HepG2 (cell line): ENCODE measurements around the gene MAGEB17. TPM values are rescaled to one million over a fixed set of nuclear protein-coding genes. Genes with fewer than 3 reads are reported as not detected.

Experiments used
- ATAC-seq: fragments of 200-7000 bp; cut with Tn5 transposase; 3 replicates; pipeline ENCODE4 v1.9.1; 2020; ENCODE audit warnings: mild to moderate bottlenecking, moderate library complexity
- BruUV-seq: library from RNA; stranded (reverse); fragments of 400-500 nt; replicated peaks from 2 replicates; lab custom pipeline; 2021; lab: Mats Ljungman, UMichigan
- CTCF ChIA-PET: fragments of 300-600 bp; formaldehyde crosslinking; extraction: SDS; loops from one replicate; lab custom pipeline; 2021; ENCODE audit warnings: low total read pairs, inconsistent platforms, low intra/inter-chr PET ratio; lab: Yijun Ruan, JAX
- POLR2A ChIA-PET: fragments of 350-600 bp; sonication (Branson Sonifier 250); formaldehyde crosslinking; loops from one replicate; lab custom pipeline; 2020; ENCODE audit warnings: antibody characterized with exemption, inconsistent platforms; lab: Yijun Ruan, JAX
- DNase-seq: peaks from one replicate; pipeline ENCODE4 v3.0.0-alpha.2; 2015; ENCODE audit warnings: low spot score
- FAIRE-seq: peaks from 3 replicates; lab custom pipeline; 2011; peaks lifted over from hg19 to GRCh38; lab: Jason Lieb, UNC
- H2AFZ ChIP-seq: one replicate; pipeline ENCODE4 v1.6.1; 2011; ENCODE audit warnings: low read length, inconsistent platforms
- H3K27ac ChIP-seq: fragments of 300-600 bp; 3 replicates; pipeline ENCODE4 v1.8.0; 2011; ENCODE audit warnings: mixed run types, mild to moderate bottlenecking, mixed read lengths, low read length, inconsistent platforms; ENCODE audit not compliant: insufficient read depth; ENCODE audit errors: extremely low read length
- H3K27me3 ChIP-seq, 2 experiments: fragments of 200-600 bp in 1 of 2; 2 replicates in 1 of 2; 3 replicates in 1 of 2; pipeline versions ENCODE4 v1.6.0 to v1.8.0; 2011; ENCODE audit warnings: low read length in 2 of 2, mild to moderate bottlenecking in 2 of 2, moderate library complexity in 2 of 2, inconsistent platforms in 1 of 2; ENCODE audit not compliant: insufficient read depth in 2 of 2, control insufficient read depth in 1 of 2
- H3K36me3 ChIP-seq, 2 experiments: fragments of 200-600 bp in 1 of 2; replicated peaks in 1 of 2; 2 replicates in 1 of 2; 3 replicates in 1 of 2; pipeline versions ENCODE4 v1.5.1 to v1.8.0; 2011; ENCODE audit warnings: low read length in 2 of 2, inconsistent platforms in 1 of 2; ENCODE audit not compliant: insufficient read depth in 2 of 2, control insufficient read depth in 1 of 2
- H3K4me1 ChIP-seq: 2 replicates; pipeline ENCODE4 v1.5.1; 2012; ENCODE audit warnings: low read length, inconsistent platforms; ENCODE audit not compliant: insufficient read depth
- H3K4me2 ChIP-seq: 2 replicates; pipeline ENCODE4 v1.6.0; 2011; ENCODE audit warnings: low read depth, low read length, inconsistent platforms
- H3K4me3 ChIP-seq, 3 experiments: fragments of 200-600 bp in 1 of 3; sonication (generic), shearing (Covaris generic) in 1 of 3; replicated peaks in 1 of 3; 2 replicates each; pipeline ENCODE4 v1.5.1; 2011 to 2016; ENCODE audit warnings: low read length in 3 of 3, inconsistent platforms in 2 of 3, low read depth in 2 of 3, mild to moderate bottlenecking in 2 of 3, control low read depth in 1 of 3, mixed read lengths in 1 of 3; ENCODE audit not compliant: insufficient read depth in 1 of 3
- H3K79me2 ChIP-seq: one replicate; pipeline ENCODE4 v1.6.1; 2011; ENCODE audit warnings: low read length, inconsistent platforms; ENCODE audit not compliant: insufficient read depth
- H3K9ac ChIP-seq: 2 replicates; pipeline ENCODE4 v1.6.0; 2011; ENCODE audit warnings: mild to moderate bottlenecking, low read depth, low read length, inconsistent platforms; ENCODE audit not compliant: insufficient read depth
- H3K9me3 ChIP-seq: 2 replicates; pipeline ENCODE4 v1.5.1; 2012; ENCODE audit warnings: mild to moderate bottlenecking, low read length
- H4K20me1 ChIP-seq: 2 replicates; pipeline ENCODE4 v1.6.0; 2011; ENCODE audit warnings: inconsistent platforms, mild to moderate bottlenecking, low read length, moderate library complexity; ENCODE audit not compliant: insufficient read depth
- AHR ChIP-seq: IDR thresholded peaks from 2 replicates; pipeline ENCODE4 v1.6.1; 2018; ENCODE audit warnings: missing genetic modification reagents, missing compliant biosample characterization
- MAF1 ChIP-seq: sonication (generic); formaldehyde crosslinking; IDR thresholded peaks from 2 replicates; pipeline ENCODE4 v1.5.0; 2020; ENCODE audit warnings: missing genetic modification reagents, borderline replicate concordance
- NR3C1 ChIP-seq: sonication (generic); formaldehyde crosslinking; IDR thresholded peaks from 2 replicates; pipeline ENCODE4 v1.4.0; 2020; ENCODE audit warnings: missing genetic modification reagents
- TCF12 ChIP-seq, 2 experiments: fragments of 450-650 bp in 1 of 2; sonication (generic) in 1 of 2; formaldehyde crosslinking in 1 of 2; IDR thresholded peaks; 2 replicates each; pipeline versions ENCODE4 v1.6.1 to v1.8.0; 2017 to 2022; ENCODE audit warnings: antibody characterized with exemption in 1 of 2, mild to moderate bottlenecking in 1 of 2, missing genetic modification reagents in 1 of 2, moderate library complexity in 1 of 2
- ZFP41 ChIP-seq: sonication (generic); formaldehyde crosslinking; IDR thresholded peaks from 2 replicates; pipeline ENCODE4 v1.4.0; 2020; ENCODE audit warnings: mild to moderate bottlenecking, missing genetic modification reagents, borderline replicate concordance
- ZFP82 ChIP-seq: sonication (generic); formaldehyde crosslinking; IDR thresholded peaks from 2 replicates; pipeline ENCODE4 v1.5.1; 2020; ENCODE audit warnings: mild to moderate bottlenecking, missing genetic modification reagents, borderline replicate concordance
- ZNF124 ChIP-seq: sonication (generic); formaldehyde crosslinking; IDR thresholded peaks from 2 replicates; pipeline ENCODE4 v1.4.0; 2020; ENCODE audit warnings: missing genetic modification reagents
- ZNF549 ChIP-seq: sonication (generic); formaldehyde crosslinking; IDR thresholded peaks from 2 replicates; pipeline ENCODE4 v1.5.0; 2020; ENCODE audit warnings: missing genetic modification reagents
- ZNF558 ChIP-seq: sonication (generic); formaldehyde crosslinking; IDR thresholded peaks from 2 replicates; pipeline ENCODE4 v1.9.0; 2022; ENCODE audit warnings: mild to moderate bottlenecking, missing genetic modification reagents, borderline replicate concordance
- WGBS: methylation state at CpG from one replicate; pipeline ENCODE4 v1.1.6; 2017; ENCODE audit warnings: low lambda C conversion rate; 5-methylcytosine and 5-hydroxymethylcytosine counted together
- in situ Hi-C: cut with HindIII; loops from 2 replicates; pipeline ENCODE4 v1.10.0; 2017; ENCODE audit warnings: low pct_unique_long_range_greater_than_20kb; ENCODE audit not compliant: extremely low pct_ligation_motif_present
- intact Hi-C: fragments of 100-400 bp; cut with micrococcal nuclease; formaldehyde crosslinking; loops from one replicate; pipeline ENCODE4 v1.10.0; 2022; ENCODE audit not compliant: unreplicated experiment
- polyA plus RNA-seq, 8 experiments: library from polyadenylated mRNA; depleted of rRNA in 3 of 8; stranded (reverse) in 7 of 8; unstranded in 1 of 8; fragments of >200 nt; fragmentation: Illumina TruSeq in 4 of 8; extraction: Trizol in 4 of 8; gene quantifications; 2 replicates each; pipeline versions ENCODE4 v1.2.1 to v1.2.3, GENCODE V29; 2011 to 2016; ENCODE audit warnings: low read depth in 4 of 8, missing spikeins in 1 of 8, mixed read lengths in 1 of 8; ENCODE audit not compliant: insufficient read depth in 1 of 8
- total RNA-seq, 5 experiments: library from RNA; depleted of rRNA; stranded (reverse); fragments of >200 nt; fragmentation: Illumina TruSeq; extraction: Trizol; gene quantifications; 2 replicates each; pipeline ENCODE4 v1.2.3, GENCODE V29; 2016; ENCODE audit warnings: low read depth in 1 of 5
- TF ChIP-seq, protein P1 (sequence below): sonication (generic); formaldehyde crosslinking; IDR thresholded peaks from 2 replicates; pipeline ENCODE4 v1.4.0; 2020; ENCODE audit warnings: mild to moderate bottlenecking, missing genetic modification reagents

MAGEB17 gene
- total and polyA plus RNA-seq, 2 of the 13 experiments (the other 11 are each of a cell fraction or from before 2014, with no cell fraction given) = not detected

GRCh38 chrX:16187024-16187760 lies 19.9 kb downstream of the MAGEB17 start:
- ChIA-PET CTCF (no interaction called here), POLR2A (no interaction called here)
- Histone ChIP-seq H3K79me2 (no peaks in the 10 kb centered on the region), H4K20me1 (no peaks in the 10 kb centered on the region), H3K27ac (no peak overlapping the region), H3K4me3 (no peak overlapping the region), H3K4me2 (no peak overlapping the region), H3K9ac (no peak overlapping the region), H3K9me3 (no peaks in the 10 kb centered on the region), H2AFZ (no peak overlapping the region), H3K36me3 (no peaks in the 10 kb centered on the region), H3K4me1 (no peaks in the 10 kb centered on the region), H3K27me3 (no peaks in the 10 kb centered on the region)
- no peak for FAIRE-seq
- no peak for ATAC-seq
- no peak for TF ChIP-seq TCF12 (IDR thresholded peaks at IDR 0.05)
- TF ChIP-seq TCF12 (CRISPR knock-in tag; IDR thresholded peaks at IDR 0.05) = no peak
- WGBS = 13% methylated on average over 4 of the region's 4 CpGs
- no TSS peak for BruUV-seq
- in situ Hi-C loops (no loop called here), intact Hi-C loops (no loop called here)
- DNase-seq = no peak

GRCh38 chrX:16188687-16189086 lies 21.4 kb downstream of the MAGEB17 start:
- no peaks in the 10 kb centered on the region for H3K79me2 ChIP-seq
- no peaks in the 10 kb centered on the region for H3K36me3 ChIP-seq
- in situ Hi-C loops = no loop called here
- H3K27ac ChIP-seq = no peak overlapping the region
- BruUV-seq = no TSS peak
- WGBS = 15% methylated on average over 1 of the region's 1 CpG
- no peak overlapping the region for H2AFZ ChIP-seq
- H3K9ac ChIP-seq = no peak overlapping the region
- H3K27me3 ChIP-seq = no peaks in the 10 kb centered on the region
- H3K9me3 ChIP-seq = no peaks in the 10 kb centered on the region
- H3K4me1 ChIP-seq = no peaks in the 10 kb centered on the region
- no peak for DNase-seq
- FAIRE-seq = no peak
- no peak for ATAC-seq
- H3K4me2 ChIP-seq = no peak overlapping the region
- H4K20me1 ChIP-seq = no peaks in the 10 kb centered on the region
- intact Hi-C loops = no loop called here
- no peak overlapping the region for H3K4me3 ChIP-seq
- ChIA-PET CTCF (no interaction called here), POLR2A (no interaction called here)
- TF ChIP-seq ZNF558 (CRISPR knock-in tag) = no peak
- TF ChIP-seq NR3C1 = no peak
- no peak for TF ChIP-seq AHR (CRISPR knock-in tag)
- TF ChIP-seq ZFP41 (CRISPR knock-in tag) = no peak
- TF ChIP-seq ZNF549 (CRISPR knock-in tag) = no peak
- TF ChIP-seq MAF1 (CRISPR knock-in tag) = no peak
- TF ChIP-seq, protein P1, sequence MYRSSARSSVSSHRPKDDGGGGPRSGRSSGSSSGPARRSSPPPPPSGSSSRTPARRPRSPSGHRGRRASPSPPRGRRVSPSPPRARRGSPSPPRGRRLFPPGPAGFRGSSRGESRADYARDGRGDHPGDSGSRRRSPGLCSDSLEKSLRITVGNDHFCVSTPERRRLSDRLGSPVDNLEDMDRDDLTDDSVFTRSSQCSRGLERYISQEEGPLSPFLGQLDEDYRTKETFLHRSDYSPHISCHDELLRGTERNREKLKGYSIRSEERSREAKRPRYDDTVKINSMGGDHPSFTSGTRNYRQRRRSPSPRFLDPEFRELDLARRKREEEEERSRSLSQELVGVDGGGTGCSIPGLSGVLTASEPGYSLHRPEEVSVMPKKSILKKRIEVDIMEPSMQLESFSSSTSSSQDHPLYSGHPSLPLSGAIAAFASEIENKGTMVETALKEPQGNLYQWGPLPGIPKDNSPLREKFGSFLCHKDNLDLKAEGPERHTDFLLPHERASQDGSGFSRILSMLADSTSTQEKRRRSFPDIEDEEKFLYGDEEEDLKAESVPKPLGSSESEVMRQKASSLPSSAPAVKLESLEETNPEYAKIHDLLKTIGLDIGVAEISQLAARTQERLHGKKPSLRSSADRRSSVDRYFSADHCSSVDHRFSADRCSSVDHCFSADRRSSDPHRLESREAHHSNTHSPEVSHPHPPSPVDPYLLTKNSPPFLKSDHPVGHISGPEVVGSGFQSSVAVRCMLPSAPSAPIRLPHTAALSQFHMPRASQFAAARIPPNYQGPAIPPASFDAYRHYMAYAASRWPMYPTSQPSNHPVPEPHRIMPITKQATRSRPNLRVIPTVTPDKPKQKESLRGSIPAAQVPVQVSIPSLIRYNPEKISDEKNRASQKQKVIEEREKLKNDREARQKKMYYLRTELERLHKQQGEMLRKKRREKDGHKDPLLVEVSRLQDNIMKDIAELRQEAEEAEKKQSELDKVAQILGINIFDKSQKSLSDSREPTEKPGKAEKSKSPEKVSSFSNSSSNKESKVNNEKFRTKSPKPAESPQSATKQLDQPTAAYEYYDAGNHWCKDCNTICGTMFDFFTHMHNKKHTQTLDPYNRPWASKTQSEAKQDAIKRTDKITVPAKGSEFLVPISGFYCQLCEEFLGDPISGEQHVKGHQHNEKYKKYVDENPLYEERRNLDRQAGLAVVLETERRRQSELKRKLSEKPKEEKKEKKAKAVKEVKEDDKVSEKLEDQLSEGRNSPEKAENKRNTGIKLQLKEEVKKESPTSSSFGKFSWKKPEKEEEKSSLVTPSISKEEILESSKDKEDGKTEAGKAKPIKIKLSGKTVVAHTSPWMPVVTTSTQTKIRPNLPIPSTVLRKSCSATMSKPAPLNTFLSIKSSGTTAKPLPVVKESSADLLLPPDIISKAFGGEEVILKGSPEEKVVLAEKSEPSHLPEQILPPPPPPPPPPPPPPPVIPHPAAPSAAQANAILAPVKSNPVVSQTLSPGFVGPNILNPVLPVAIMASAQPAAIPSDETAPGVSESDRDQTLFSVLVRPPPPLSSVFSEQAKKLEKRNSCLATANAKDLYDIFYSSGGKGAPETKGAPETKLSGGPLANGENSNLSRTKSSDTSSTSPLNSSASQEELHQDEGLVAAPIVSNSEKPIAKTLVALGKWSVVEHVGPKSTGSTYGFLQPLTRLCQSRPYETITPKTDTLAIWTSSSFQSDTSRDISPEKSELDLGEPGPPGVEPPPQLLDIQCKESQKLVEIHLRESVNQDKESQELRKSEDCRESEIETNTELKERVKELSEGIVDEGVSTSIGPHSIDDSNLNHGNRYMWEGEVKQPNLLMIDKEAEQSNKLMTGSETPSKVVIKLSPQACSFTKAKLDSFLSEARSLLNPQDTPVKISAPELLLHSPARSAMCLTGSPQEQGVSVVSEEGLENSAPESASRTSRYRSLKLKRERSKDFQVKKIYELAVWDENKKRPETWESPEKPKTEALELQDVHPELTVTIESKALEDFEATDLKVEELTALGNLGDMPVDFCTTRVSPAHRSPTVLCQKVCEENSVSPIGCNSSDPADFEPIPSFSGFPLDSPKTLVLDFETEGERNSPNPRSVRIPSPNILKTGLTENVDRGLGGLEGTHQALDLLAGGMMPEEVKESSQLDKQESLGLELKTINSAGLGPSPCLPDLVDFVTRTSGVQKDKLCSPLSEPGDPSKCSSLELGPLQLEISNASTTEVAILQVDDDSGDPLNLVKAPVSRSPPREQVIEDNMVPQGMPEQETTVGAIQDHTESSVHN (CRISPR knock-in tag) = no peak
- TF ChIP-seq ZFP82 (CRISPR knock-in tag) = no peak
- TF ChIP-seq ZNF124 (CRISPR knock-in tag) = no peak
